ENCODE results near the gene MYO15A. TPM values are rescaled to one million over a fixed set of nuclear protein-coding genes. Genes with fewer than 3 reads are reported as not detected.

Gene MYO15A
- total RNA-seq, 2 donors from 2014 or later: 1.7 to 2.4 TPM

- peak; percentile 78 for TF ChIP-seq CTCF (conservative IDR thresholded peaks at IDR 0.05)
- Mint-ChIP-seq H3K4me3 (no peak overlapping the region), H3K4me1 (peaks cover under 1% of the 10 kb centered on the region), H3K27ac (peak overlapping the region; percentile 56), H3K9me3 (no peaks in the 10 kb centered on the region), H3K27me3 (ENCODE audit: insufficient read depth) (no peaks in the 10 kb centered on the region), H3K36me3 (ENCODE audit: low read depth) (peaks cover 41% of the 10 kb centered on the region)
- Histone ChIP-seq H3K9me3 (ENCODE audit: control insufficient read depth, low read length) (no peaks in the 10 kb centered on the region), H3K36me3 (ENCODE audit: control insufficient read depth, insufficient read depth, low read length) (peaks cover 30% of the 10 kb centered on the region), H3K4me3 (ENCODE audit: low read length) (no peak overlapping the region), H3K4me1 (ENCODE audit: control insufficient read depth, insufficient read depth, low read length) (no peaks in the 10 kb centered on the region), H3K27ac (ENCODE audit: low read depth, low read length) (no peak overlapping the region), H3K27me3 (ENCODE audit: control insufficient read depth, insufficient read depth, low read length, poor library complexity, severe bottlenecking) (no peaks in the 10 kb centered on the region), H3K9ac (ENCODE audit: extremely low read depth, low read length, poor library complexity, severe bottlenecking) (no peak overlapping the region)
- DNase-seq: peak; percentile 79
- WGBS, 2 experiments (ENCODE audit: insufficient coverage in 1 of 2, insufficient read length in 1 of 2): 86 to 88% methylated on average over 12 to 15 of the region's 15 CpGs
Observed at GRCh38 chr17:18093616-18094408, 14.7 kb upstream of the MYO15A start.

DNA sequence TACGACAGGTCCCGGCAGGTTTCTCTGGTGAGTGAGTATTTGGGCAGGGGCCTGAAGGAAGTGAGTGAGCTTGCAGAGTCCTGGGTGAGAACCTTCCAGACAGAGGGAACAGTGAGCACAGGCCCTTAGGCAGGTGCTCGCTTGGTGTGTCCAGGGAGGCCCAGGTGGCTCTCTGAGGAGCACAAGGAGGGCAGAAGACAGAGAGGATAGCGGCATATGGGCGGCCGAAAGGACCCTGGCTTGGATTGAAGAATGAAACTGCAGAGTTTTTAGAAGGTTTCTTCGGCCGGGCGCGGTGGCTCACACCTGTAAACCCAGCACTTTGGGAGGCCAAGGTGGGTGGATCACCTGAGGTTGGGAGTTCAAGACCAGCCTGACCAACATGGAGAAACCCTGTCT lies 14.1 kb upstream of the MYO15A start:
- Histone ChIP-seq H3K36me3 (ENCODE audit: control insufficient read depth, insufficient read depth, low read length) (peaks cover 35% of the 10 kb centered on the region), H3K27ac (ENCODE audit: low read depth, low read length) (no peak overlapping the region), H3K4me3 (ENCODE audit: low read length) (no peak overlapping the region), H3K4me1 (ENCODE audit: control insufficient read depth, insufficient read depth, low read length) (no peaks in the 10 kb centered on the region), H3K27me3 (ENCODE audit: control insufficient read depth, insufficient read depth, low read length, poor library complexity, severe bottlenecking) (no peaks in the 10 kb centered on the region), H3K9ac (ENCODE audit: extremely low read depth, low read length, poor library complexity, severe bottlenecking) (no peak overlapping the region), H3K9me3 (ENCODE audit: control insufficient read depth, low read length) (no peaks in the 10 kb centered on the region)
- peak overlapping the region; percentile 56 for H3K27ac Mint-ChIP-seq
- H3K36me3 Mint-ChIP-seq (ENCODE audit: low read depth): peaks cover 47% of the 10 kb centered on the region
- TF ChIP-seq CTCF (conservative IDR thresholded peaks at IDR 0.05): no peak
- no peaks in the 10 kb centered on the region for H3K9me3 Mint-ChIP-seq
- no peaks in the 10 kb centered on the region for H3K4me1 Mint-ChIP-seq
- 95 to 97% methylated on average over 6 to 10 of the region's 10 CpGs for WGBS, 2 experiments (ENCODE audit: insufficient coverage in 1 of 2, insufficient read length in 1 of 2)
- no peak overlapping the region for H3K4me3 Mint-ChIP-seq
- DNase-seq: peak; percentile 40
- H3K27me3 Mint-ChIP-seq (ENCODE audit: insufficient read depth): no peaks in the 10 kb centered on the region

DNA sequence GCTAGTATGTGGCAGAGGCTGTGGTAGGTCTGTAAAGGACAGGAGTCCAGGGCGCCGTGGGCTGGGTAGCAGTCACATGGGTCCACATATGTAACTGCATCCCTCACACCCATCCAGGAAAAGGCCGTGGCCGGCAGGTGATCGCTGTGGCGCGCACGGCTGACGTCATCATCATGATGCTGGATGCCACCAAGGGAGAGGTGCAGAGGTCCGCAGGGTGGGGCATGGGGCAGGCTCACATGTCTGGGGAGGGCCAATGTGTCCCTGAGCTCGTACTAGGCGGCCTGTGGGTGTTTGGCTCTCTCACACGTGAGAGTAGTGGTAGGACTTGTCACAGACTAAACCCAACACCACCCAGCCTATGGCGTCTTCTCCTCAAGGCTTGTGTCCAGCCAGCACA lies 9.0 kb upstream of the MYO15A start:
- Histone ChIP-seq H3K9me3 (ENCODE audit: control insufficient read depth, low read length) (no peaks in the 10 kb centered on the region), H3K4me1 (ENCODE audit: control insufficient read depth, insufficient read depth, low read length) (no peaks in the 10 kb centered on the region), H3K4me3 (ENCODE audit: low read length) (no peak overlapping the region), H3K27me3 (ENCODE audit: control insufficient read depth, insufficient read depth, low read length, poor library complexity, severe bottlenecking) (no peaks in the 10 kb centered on the region), H3K9ac (ENCODE audit: extremely low read depth, low read length, poor library complexity, severe bottlenecking) (no peak overlapping the region), H3K36me3 (ENCODE audit: control insufficient read depth, insufficient read depth, low read length) (peaks cover 34% of the 10 kb centered on the region), H3K27ac (ENCODE audit: low read depth, low read length) (no peak overlapping the region)
- Mint-ChIP-seq H3K9me3 (no peaks in the 10 kb centered on the region), H3K4me1 (no peaks in the 10 kb centered on the region), H3K27ac (no peak overlapping the region), H3K4me3 (no peak overlapping the region), H3K27me3 (ENCODE audit: insufficient read depth) (no peaks in the 10 kb centered on the region), H3K36me3 (ENCODE audit: low read depth) (peaks cover 43% of the 10 kb centered on the region)
- DNase-seq: no peak
- WGBS, 2 experiments (ENCODE audit: insufficient coverage in 1 of 2, insufficient read length in 1 of 2): 90 to 97% methylated on average over 5 to 14 of the region's 14 CpGs
- no peak for TF ChIP-seq CTCF (conservative IDR thresholded peaks at IDR 0.05)

Data from endodermal cell (in vitro differentiated cells).